H4 (cell line): ENCODE measurements around the gene SGSH. TPM values are rescaled to one million over a fixed set of nuclear protein-coding genes. Genes with fewer than 3 reads are reported as not detected.
"Not testable (repeated sequence)": the region's sequence is repeated elsewhere in the genome, so short reads cannot be mapped to it uniquely, and the experiment has no call there.

Source experiments
- DNase-seq: peaks from one replicate; pipeline ENCODE4 v3.0.0-alpha.2; 2015; ENCODE audit warnings: low spot score
- total RNA-seq: library from RNA; depleted of rRNA; stranded (reverse); fragments of >200 nt; shearing (Covaris generic); gene quantifications from 2 replicates; pipeline ENCODE4 v1.2.3, GENCODE V29; 2014

The SGSH gene
- total RNA-seq, 1 experiment from 2014 or later, result 12.3 TPM

DNA sequence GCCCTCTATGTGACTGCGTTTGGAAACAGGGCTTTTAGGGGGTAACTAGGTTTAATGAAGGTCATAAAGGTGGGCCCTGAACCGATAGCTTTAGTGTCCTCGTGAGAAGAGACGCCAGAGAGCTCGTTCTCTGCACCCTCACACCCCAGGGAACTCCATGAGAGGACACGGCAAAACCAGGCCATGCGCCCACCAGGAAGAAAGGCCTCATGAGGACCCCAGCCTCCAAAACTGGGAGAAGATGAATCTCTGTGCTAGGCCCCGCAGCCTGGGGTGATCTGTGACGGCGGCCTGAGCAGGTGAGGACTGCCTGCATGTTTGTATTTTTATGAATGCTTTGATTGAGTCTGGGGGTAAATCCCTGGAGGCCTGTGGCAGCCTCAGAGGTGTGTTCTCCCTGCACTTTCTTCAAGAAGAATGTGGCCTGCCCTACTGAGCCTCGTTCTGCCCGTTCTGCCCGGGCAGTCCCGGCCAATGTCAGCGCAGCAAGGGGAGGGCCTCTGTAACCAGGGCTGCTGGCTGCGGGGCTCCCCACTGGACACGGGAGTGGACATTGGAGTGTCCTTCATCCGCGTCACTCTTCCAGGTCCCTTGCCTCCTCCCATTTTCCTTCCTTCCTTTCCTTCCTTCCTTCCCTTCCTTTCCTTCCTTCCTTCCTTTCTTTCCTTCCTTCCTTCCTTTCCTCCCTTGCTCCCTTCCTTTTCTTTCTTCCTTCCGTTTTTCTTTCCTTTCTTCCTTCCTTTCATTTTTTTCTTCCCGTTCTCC lies 33.7 kb upstream of the SGSH start:
- no peak for DNase-seq

DNA sequence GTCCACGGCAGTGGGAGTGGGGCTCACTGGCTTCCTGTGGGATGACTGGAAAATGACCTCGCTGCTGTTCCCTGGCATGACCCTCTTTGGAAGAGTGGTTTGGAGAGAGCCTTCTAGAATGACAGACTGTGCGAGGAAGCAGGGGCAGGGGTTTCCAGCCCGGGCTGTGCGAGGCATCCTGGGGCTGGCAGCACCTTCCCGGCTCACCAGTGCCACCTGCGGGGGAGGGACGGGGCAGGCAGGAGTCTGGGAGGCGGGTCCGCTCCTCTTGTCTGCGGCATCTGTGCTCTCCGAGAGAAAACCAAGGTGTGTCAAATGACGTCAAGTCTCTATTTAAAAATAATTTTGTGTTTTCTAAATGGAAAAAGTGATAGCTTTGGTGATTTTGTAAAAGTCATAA lies 32.7 kb upstream of the SGSH start:
- DNase-seq, result no peak

DNA sequence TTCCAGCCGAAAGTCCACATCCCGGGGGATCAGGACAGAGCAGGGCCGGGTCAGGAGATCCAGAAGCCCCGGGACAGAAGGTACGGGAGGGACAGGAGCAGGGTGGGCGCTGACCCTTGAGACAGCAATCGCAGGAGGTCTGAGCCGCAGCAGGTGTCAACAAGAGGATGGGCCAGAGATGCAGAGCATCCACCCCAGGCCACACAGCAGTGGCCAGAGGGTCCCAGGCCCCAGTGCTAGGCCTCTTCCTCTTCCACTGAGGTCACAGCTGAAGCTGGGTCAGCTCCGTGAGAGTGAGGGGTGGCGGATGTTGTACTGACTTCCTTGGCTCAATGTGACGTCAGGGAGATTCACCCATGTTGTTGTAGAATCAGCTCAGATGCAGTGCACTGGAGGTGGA lies 31.8 kb upstream of the SGSH start:
- no peak for DNase-seq

DNA sequence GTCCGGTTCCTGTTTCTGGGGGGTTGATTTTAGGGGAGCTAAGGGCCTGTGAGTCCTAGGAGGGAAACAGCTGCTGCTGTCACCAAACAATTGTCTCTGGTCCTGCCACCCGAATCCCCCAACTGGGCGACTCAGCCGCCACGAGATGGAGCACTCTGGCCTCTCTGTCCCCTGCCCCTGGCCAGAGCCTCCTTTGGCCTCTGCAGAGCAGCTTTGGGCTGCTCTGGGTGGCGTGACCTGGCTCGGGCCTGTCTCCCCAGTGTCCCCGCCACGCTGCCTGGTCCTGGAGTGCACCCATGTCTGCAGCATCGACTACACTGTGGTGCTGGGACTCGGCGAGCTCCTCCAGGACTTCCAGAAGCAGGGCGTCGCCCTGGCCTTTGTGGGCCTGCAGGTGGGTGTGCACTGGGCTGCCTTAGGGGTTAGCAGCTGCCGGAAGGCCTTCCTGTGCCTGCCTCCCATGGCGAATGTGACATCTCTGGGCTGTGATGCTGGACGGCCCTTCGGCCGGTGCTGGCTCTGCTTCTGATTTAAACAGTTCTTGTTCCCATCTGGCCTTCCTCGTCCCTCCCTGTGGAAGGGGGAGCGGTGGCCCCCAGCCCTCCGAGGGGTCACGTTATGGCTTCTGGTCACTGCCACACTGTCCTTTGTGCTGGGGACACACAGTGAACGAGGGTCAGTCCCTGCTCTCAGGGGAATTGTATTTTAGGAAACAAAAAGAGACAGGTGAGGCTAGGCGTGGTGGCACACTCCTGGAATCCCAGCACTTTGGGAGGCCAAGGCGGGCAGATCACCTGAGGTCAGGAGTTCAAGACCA lies 29.0 kb upstream of the SGSH start:
- no peak for DNase-seq

DNA sequence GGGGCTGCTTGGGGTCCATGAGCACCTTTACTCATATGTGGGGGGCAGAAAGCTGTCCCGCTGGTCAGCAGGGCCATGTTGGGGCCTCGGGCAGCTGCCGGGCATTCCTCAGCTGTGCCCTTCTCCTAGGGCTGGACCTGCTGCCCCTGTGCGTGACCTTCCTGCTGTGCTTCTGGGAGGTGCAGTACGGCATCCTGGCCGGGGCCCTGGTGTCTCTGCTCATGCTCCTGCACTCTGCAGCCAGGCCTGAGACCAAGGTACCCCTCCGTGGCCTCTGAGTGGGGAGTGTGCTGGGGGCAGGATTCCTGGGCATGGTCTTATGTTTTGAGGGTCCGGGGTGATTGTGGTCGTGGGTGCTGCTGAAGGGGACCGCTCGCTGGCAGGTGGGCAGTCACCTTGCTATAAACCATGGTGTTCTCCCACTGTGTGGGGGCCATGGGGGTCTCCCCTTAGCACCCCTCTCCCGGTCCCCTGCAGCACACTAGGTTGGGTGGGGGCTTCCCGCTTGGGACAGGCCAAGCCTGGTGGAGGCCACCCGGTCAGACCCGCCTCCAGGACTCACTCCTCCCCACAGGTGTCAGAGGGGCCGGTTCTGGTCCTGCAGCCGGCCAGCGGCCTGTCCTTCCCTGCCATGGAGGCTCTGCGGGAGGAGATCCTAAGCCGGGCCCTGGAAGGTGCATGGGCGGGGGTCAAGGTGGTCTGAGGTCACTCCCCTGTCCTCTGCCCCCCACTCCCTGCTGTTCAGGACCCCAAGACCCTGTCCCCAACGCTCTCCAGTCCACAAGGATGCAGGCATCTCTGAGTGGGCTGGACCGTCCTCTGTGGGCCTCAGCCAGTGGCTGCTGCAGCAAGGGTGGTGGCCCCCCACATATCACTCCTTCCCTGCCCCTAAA lies 28.1 kb upstream of the SGSH start:
- DNase-seq, result no peak

DNA sequence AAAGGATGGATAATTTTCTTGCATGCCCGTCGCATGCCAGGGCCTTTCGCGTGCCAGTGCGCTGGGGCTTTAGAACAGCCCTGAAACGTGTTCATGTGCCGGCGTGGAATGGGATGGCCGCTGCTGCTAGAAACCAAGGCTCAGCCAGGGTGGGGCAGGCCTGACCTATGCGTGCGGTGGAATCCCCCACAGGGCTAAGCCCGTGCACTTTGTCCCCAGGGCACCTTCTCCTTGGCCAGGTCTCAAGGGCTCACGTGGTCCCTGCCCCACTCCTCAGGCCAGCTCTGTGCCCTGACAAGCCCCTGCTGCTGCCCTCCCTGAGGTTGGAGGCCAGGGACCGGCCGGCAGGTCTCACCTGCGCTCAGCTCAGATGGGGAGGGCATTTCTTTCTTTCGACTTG lies 27.4 kb upstream of the SGSH start:
- no peak for DNase-seq

DNA sequence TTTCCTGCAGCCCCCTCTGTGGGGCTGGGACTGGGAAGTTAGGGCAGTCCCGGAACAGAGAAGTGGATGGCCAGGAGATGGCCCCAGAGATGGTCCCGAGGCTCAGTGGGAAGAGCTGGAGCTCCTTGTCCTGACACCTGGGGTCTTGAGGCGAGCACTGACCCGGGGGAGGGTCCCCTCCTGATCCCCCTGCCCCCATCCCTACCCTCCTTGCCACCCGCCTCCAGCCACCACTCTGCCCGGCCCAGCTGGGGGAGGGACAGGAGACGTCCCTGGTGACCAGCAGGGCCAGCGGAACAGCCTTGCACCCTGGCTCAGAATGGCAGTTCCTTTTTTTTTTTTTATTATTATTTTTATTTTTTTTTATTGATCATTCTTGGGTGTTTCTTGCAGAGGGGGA lies 26.6 kb upstream of the SGSH start:
- no peak for DNase-seq

DNA sequence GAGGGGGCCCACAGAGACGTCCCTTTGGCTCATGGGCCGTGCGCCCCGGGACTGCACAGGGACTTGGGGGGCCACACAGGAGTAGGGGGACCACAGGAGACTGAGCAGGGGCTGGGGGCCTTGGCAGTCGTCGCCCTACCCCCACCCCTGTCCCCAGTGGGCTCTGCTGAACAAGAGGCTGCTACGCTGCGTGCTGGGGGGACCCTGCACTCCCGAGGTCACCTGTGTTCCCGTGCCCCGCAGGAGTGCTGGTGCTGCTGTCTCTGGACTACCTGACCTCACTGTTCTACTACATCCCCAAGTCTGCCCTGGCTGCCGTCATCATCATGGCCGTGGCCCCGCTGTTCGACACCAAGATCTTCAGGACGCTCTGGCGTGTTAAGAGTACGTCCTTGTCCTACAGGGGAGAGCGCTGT lies 26.1 kb upstream of the SGSH start:
- no peak for DNase-seq

DNA sequence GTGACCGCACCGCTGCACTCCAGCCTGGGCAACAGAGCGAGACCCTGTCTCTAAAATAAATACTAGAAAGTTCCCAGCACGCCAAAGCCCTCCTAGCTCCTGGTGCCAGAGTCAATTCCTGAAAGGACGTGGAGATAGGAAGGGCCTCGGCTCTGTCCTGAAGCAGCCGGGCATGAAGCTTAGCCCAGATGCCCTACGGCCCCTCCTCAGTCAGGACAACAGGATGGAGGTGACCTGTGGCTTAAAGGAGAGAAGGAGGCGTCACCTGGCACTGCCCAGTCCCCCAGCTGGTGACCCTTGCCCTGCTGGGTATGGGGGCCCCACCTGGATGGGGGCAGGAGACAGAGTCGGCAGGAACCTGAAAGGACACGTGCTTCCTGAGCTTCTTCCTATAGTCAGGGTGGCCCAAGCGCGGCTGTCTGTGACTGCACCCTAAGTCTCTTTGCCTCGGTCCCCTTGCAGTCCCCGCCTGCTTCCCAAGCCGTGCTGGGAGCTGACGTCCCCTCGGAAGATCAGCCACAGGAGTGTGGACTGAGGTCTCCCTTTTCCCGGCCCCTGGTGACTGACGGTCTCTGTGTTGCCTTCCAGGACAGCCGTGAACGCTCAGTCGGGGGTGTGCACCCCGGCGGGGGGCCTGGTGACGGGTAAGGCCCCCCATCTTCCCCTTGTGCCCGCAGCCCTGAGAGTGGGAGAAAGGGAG lies 25.6 kb upstream of the SGSH start:
- DNase-seq, result no peak

DNA sequence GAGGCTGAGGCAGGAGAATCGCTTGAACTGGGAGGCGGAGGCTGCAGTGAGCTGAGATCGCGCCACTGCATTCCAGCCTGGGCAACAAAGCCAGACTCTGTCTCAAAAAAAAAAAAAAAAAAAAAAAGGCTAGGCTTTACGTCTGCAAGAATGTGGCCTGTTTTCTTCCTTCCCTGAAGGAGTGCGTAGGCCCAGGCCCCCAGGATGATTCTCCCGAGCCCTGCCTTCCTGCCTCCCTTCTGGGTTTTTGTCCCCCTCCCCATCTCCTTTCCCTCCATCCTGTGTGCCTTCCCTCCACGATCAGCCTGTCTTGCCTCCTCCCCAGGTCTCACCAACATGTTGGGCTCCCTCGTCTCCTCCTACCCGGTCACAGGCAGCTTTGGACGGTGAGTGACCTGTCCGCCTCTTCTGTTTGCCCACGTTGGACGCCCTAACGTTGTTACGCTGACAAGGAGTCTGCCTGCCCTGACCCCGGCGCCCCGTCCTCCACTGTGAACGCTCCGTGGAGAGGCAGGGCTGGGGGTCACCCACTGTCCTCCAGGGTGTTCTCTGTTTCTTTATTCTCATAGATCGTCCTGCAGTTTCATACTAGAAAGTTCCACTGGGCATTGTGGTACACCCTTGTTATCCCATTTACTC lies 24.9 kb upstream of the SGSH start:
- no peak for DNase-seq

DNA sequence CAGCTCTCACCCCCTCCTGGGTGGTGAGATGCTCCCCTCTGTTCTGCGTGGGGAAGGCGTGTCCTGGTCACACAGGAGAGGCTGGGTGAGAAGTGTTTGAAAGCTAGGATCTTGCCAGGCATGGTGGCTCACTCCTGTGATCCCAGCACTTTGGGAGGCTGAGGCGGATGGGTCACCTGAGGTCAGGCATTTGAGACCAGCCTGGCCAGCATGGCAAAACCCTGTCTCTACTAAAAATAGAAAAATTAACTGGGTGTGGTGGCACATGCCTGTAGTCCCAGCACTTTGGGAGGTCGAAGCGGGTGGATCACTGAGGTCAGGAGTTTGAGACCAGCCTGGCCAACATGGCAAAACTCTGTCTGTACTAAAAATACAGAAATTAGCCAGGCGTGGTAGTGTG lies 24.3 kb upstream of the SGSH start:
- DNase-seq, result not testable (repeated sequence)

DNA sequence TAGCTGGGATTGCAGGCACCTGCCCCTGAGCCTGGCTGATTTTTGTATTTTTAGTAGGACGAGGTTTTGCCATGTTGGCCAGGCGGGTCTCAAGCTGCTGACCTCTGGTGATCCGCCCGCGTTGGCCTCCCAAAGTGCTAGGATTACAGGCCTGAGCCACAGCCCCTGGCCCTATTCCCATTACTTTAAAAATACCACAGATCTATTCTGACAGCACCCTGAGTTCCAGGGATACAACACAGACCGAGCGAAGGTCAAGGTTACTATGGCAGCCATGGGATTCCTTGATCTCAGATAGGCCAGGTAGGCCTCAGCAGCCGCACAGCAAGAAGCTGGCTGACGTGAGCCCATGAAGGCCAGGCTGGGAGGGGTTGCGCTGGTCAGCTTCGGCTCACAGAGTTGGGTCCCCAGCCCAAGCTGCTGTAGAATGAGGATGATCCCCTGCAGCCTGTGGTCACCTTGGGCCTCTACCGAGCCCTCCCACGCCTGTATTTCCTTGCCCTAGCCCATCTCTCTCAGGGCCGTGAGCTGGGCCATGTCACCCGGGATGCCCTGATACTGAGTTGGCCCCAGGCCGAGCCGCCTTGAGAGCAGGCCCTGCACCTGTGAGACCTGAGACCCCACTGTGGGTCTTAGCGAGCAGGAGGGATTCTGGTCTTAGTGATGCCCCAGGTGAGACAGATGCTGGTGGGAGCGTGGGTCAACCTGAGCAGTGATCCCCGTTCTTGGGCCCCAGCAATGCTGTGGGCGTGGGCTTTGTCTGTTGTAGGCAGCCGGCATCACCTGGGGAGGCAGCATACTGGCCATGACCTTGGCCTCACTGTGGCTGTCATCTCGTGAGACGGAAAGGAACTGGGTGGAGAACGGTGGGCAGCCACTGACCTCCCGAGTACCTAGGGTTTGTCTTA lies 23.6 kb upstream of the SGSH start:
- DNase-seq, result no peak

DNA sequence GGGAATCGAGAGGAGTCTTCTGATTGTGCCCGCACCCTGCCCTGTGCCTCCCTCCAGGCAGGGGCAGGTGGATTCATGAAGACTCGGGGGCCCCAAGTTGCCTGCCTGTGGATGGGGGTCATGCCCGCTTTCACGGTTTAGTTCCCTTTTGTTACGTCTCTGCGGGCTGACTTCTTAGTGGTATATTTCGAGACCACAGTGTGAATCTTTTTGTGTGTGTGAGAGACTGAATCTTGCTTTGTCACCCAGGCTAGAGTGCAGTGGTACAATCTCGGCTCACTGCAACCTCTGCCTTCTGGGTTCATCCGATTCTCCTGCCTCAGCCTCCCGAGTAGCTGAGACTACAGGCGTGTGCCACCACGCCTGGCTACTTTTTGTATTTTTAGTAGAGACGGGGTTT lies 22.4 kb upstream of the SGSH start:
- DNase-seq, result no peak

DNA sequence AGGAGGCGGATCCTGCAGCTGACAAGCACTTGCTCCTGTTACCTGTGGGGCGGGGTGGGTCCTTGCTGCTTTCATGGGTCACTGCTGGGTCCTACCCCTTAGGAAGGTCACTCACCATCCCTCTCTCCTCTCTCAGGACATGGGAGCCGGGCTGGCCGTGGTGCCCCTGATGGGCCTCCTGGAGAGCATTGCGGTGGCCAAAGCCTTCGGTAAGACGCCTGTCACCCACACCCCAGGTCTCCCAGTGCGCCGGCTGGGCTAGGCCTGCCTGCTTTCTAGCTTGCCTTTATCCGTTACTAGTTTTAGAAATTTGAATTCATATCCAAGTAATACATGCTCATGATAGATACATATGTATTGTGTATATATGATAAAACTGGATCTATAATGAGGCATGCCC lies 17.3 kb upstream of the SGSH start:
- no peak for DNase-seq

DNA sequence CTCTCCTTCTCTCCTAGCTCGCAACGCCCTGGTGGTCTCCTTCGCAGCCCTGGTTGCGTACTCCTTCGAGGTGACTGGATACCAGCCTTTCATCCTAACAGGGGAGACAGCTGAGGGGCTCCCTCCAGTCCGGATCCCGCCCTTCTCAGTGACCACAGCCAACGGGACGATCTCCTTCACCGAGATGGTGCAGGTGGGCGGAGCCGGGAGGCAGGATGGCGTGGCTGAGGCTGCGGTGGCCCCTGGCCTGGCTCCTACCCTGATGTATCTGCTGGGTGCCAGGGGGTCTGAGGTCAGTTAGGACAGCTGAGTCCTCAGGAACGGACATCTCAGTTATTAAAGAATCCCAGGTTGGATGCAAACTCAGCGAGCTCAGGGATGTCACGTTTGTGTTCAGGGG lies 16.8 kb upstream of the SGSH start:
- DNase-seq, result no peak

DNA sequence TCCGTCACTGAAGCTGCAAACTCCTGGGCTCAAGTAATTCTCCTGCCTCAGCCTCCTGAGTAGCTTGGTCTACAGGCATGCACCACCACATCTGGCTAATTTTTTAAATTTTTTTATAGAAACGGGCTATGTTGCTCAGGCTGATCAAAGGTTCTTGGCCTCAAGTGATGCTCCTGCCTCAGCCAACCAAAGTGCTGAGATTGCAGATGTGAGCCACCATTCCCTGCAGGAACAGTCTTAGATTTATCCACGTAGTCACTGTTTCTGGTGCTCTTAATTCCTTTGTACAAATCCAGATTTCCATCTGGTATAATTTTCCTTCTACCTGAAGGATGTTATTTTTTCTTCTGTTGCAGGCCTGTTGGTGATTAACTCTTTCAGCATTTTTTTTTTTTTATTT lies 13.1 kb upstream of the SGSH start:
- no peak for DNase-seq

DNA sequence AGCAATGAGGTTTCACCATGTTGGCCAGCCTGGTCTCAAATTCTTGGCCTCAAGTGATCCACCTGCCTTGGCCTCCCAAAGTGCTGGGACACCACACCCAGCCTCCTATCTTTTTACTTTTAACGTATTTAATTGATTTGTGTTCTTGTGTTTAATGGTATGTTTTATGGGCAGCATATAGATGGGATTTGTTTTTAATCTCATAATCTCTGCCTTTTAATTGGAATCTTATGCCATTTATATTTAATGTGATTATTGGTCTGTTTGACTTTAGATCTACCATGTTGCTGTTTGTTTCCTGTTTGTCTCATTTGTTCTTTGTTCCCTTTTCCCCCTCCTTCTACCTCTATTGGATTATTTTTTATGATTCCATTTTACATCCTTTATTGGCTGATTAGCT lies 12.3 kb upstream of the SGSH start:
- DNase-seq, result no peak

DNA sequence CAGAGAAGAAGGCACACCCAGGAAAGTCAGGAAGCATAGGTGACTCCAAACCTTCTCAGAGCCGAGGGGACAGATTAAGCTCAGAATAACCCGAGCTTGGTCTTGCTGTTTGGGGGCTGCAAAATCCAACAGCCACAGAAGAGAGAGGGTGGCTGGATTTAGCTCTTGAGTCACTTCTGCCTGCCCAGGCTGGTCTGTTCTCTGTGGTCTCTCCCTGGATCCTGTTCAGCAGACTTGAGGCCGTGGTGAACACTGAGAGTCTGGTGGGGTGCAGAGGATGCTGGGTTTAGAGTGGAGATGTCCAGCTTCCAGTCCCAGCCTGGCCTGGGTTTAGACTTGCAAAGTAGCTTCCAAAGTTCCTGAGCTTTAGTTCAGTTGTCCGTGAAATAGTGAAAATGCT lies 8.9 kb upstream of the SGSH start:
- DNase-seq, result no peak

DNA sequence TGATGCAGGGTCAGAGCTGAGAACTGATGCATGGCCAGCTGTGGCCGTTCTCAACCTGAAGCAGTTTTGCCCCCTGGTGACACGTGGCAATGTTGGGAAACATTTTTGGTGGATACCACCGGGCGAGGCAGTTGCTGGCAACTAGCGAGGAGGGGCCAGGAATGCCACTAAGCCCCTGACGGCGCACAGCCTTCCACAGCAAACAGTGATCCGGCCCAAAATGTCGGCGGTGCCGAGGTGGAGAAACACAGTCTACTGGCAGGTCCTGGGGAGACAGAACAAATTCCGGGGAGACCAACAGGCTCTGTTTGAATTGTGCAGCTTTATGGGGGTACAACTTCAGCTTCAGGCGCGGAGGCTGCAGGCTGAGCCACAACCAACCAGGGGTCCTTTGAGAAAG lies 8.3 kb upstream of the SGSH start:
- DNase-seq, result no peak

DNA sequence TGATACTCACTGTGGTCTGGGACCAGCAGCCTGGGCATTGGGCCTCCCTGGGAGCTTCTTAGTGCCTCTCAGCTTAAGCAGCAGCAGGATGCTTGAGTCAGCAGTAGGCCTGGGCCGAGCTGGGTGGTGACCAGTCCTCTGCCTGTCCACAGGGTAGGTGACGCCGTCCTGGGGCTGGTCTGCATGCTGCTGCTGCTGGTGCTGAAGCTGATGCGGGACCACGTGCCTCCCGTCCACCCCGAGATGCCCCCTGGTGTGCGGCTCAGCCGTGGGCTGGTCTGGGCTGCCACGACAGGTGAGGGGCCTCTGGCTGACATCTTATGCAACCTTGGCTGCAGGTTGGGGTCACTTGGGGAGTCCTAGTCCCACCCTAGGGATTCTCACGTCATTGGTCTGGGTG lies 7.5 kb upstream of the SGSH start:
- DNase-seq, result no peak
